Heart left ventricle (tissue), 16 donors: ENCODE results near the gene LRRTM1. TPM values are rescaled to one million over a fixed set of nuclear protein-coding genes. Genes with fewer than 3 reads are reported as not detected.

Source experiments
- ATAC-seq, 4 donors: fragments of 200-7000 bp; cut with Tn5 transposase; one replicate each; pipeline ENCODE4 v1.9.1; 2020 to 2022; ENCODE audit warnings: moderate library complexity in 4 of 4, mild to moderate bottlenecking in 3 of 4, moderate number of reproducible peaks in 1 of 4
- DNase-seq, 5 donors: peaks; one replicate each; pipeline ENCODE4 v3.0.0-alpha.2; 2020
- H3K27ac ChIP-seq, 12 donors: fragments of 200-600 bp; sonication (generic) in 4 of 12; one replicate each; pipeline versions ENCODE4 v1.5.0 to v1.8.0; 2016 to 2022; ENCODE audit warnings: mild to moderate bottlenecking in 2 of 12
- H3K27me3 ChIP-seq, 9 donors: fragments of 200-600 bp; sonication (generic) in 2 of 9; one replicate each; pipeline versions ENCODE4 v1.5.1 to v1.8.0; 2016 to 2022; ENCODE audit warnings: mild to moderate bottlenecking in 3 of 9
- H3K36me3 ChIP-seq, 9 donors: fragments of 200-600 bp; sonication (generic) in 2 of 9; one replicate each; pipeline versions ENCODE4 v1.5.0 to v1.8.0; 2018 to 2022; ENCODE audit warnings: mild to moderate bottlenecking in 2 of 9
- H3K4me1 ChIP-seq, 12 donors: fragments of 200-600 bp; sonication (generic) in 4 of 12; one replicate each; pipeline versions ENCODE4 v1.5.0 to v1.8.0; 2016 to 2022; ENCODE audit warnings: mild to moderate bottlenecking in 3 of 12
- H3K4me3 ChIP-seq, 12 donors: fragments of 200-600 bp; sonication (generic) in 4 of 12; one replicate each; pipeline versions ENCODE4 v1.5.0 to v1.8.0; 2017 to 2022; ENCODE audit warnings: mild to moderate bottlenecking in 9 of 12, moderate library complexity in 4 of 12
- H3K9me3 ChIP-seq, 12 donors: fragments of 200-600 bp; sonication (generic) in 4 of 12; one replicate each; pipeline versions ENCODE4 v1.5.0 to v1.8.0; 2016 to 2022; ENCODE audit warnings: mild to moderate bottlenecking in 1 of 12
- CTCF ChIP-seq, 12 donors: fragments of 200-600 bp; sonication (generic) in 4 of 12; IDR thresholded peaks; one replicate each; pipeline versions ENCODE4 v1.5.0 to v1.8.0; 2018 to 2022; ENCODE audit warnings: antibody characterized with exemption in 12 of 12, mild to moderate bottlenecking in 5 of 12
- POLR2A ChIP-seq, 2 donors: fragments of 450-650 bp; IDR thresholded peaks; one replicate each; pipeline ENCODE4 v1.6.1; 2017; ENCODE audit warnings: antibody characterized with exemption in 2 of 2, mild to moderate bottlenecking in 2 of 2, moderate library complexity in 2 of 2
- WGBS, 4 donors: extraction: QIAGEN DNeasy Blood & Tissue Kit in 2 of 4; methylation state at CpG; one replicate each; pipeline versions ENCODE4 v1.1.5 to v1.1.7; 2013 to 2018; 5-methylcytosine and 5-hydroxymethylcytosine counted together
- intact Hi-C, 10 donors: fragments of 100-400 bp; cut with DNase I; formaldehyde crosslinking; loops; one replicate each; pipeline versions ENCODE4 v1.11.1 to v1.14.2; 2022
- polyA plus RNA-seq, 2 donors: library from polyadenylated mRNA; stranded (reverse); fragments of 200-250 nt; gene quantifications; one replicate each; pipeline ENCODE4 v1.2.3, GENCODE V29; 2013
- total RNA-seq, 9 donors: library from RNA; depleted of rRNA in 2 of 9; stranded (reverse); fragments of >200 nt in 2 of 9; fragmentation: NEBNext Ultra II Directional in 3 of 9; extraction: Animal tissue kit (Norgen Biotek cat#: 25700) in 3 of 9; gene quantifications; one replicate each; pipeline versions ENCODE4 v1.1.0 to v1.2.4, GENCODE V29; 2016 to 2023
- donor health status: ischemic (EF 13 %, LVEDD 7.1; RV severe dilation, severe dysfunction).
- donor health status: healthy with polysubstance abuse.
- donor health status: DM: no; HTN: yes; CAD: no.
- donor health status: DM: no; HTN: no; CAD: no.
- donor health status: ischemic (EF 25% LVEDD 6.9; RV normal size, moderate dysfunction).
- donor health status: ischemic (EF 25% LVEDD 5.7; RV mildly dilated, moderate dysfunction).
- donor health status: healthy.
- donor health status: DM: yes; HTN: yes; CAD: no.
- donor health status: ischemic (EF 35%, LVEDD 5.7; RV mildly dilated, moderate dysfunction).
- donor health status: nonischemic (EF 11% LVEDD 7.7; RV severe dilation, severe dysfunction).
- donor health status: DM: yes; HTN: yes; CAD: no.
- donor health status: PGD.
- donor health status: ischemic (EF 29% LVEDD 5.4; RV normal size, mild dysfunction).
- donor health status: nonischemic (EF 23%, LVEDD 6.1; RV moderate dilation, normal function).

The LRRTM1 gene
- total and polyA plus RNA-seq, 11 donors, result 0.09 to 0.93 (median 0.23) TPM; not detected in 3

- Histone ChIP-seq H3K9me3 (no peaks in the 10 kb centered on the region), H3K4me1 (peaks cover 0 to 5% (median 0%) of the 10 kb centered on the region in 12 donors), H3K4me3 (no peak overlapping the region), H3K27ac (no peak overlapping the region), H3K36me3 (no peaks in the 10 kb centered on the region), H3K27me3 (peaks cover 0 to 13% (median 3%) of the 10 kb centered on the region in 9 donors)
- no peak for DNase-seq
- 89 to 93% (median 90%) methylated on average over 1 of the region's 1 CpG for WGBS, 4 donors
- intact Hi-C loops, result loop anchor here in 8 of 10 donors (1.0 to 10.0 kb wide), 6 partner anchors 100 to 252 kb away; no protein-coding TSS in a partner anchor
- no peak for ATAC-seq
- TF ChIP-seq POLR2A (IDR thresholded peaks at IDR 0.05) (no peak), CTCF (IDR thresholded peaks at IDR 0.05) (no peak)
Measured at GRCh38 chr2:80326861-80327260, 22.3 kb upstream of the LRRTM1 start.

GRCh38 chr2:80326214-80326613 lies 21.7 kb upstream of the LRRTM1 start:
- peak in 3 of 4 donors; percentile 50 to 60 (median 50) for ATAC-seq
- H3K36me3 ChIP-seq, result no peaks in the 10 kb centered on the region

GRCh38 chr2:80324525-80324924 lies 20.0 kb upstream of the LRRTM1 start:
- Histone ChIP-seq H3K4me1 (peaks cover 0 to 11% (median 1%) of the 10 kb centered on the region in 12 donors), H3K27me3 (peaks cover 0 to 23% (median 7%) of the 10 kb centered on the region in 9 donors), H3K27ac (no peak overlapping the region), H3K9me3 (no peaks in the 10 kb centered on the region), H3K36me3 (no peaks in the 10 kb centered on the region), H3K4me3 (no peak overlapping the region)
- DNase-seq (no peak), ATAC-seq (no peak)
- TF ChIP-seq POLR2A (IDR thresholded peaks at IDR 0.05), result no peak
- TF ChIP-seq CTCF (IDR thresholded peaks at IDR 0.05), result no peak
- WGBS, 4 donors, result 85 to 91% (median 87%) methylated on average over 3 of the region's 3 CpGs
- intact Hi-C loops, result loop anchor here in 2 of 10 donors (2.0 to 10.0 kb wide), 2 partner anchors 176 to 250 kb away; no protein-coding TSS in a partner anchor

More at GRCh38 chr2:80326214-80326613, 21.7 kb upstream of the LRRTM1 start:
- peak in 11 of 12 donors; percentile 47 to 70 (median 61) for TF ChIP-seq CTCF (IDR thresholded peaks at IDR 0.05)
- no peak for TF ChIP-seq POLR2A (IDR thresholded peaks at IDR 0.05)
- Histone ChIP-seq H3K4me1 (peaks cover 0 to 5% (median 0%) of the 10 kb centered on the region in 12 donors), H3K4me3 (no peak overlapping the region), H3K27me3 (peaks cover 0 to 19% (median 7%) of the 10 kb centered on the region in 9 donors), H3K9me3 (no peaks in the 10 kb centered on the region), H3K27ac (no peak overlapping the region)
- DNase-seq, result peak in 1 of 5 donors; percentile 37
- intact Hi-C loops, result loop anchor here in 8 of 10 donors (1.0 to 10.0 kb wide), 6 partner anchors 101 to 251 kb away; no protein-coding TSS in a partner anchor

GRCh38 chr2:80323610-80324009 lies 19.1 kb upstream of the LRRTM1 start:
- Histone ChIP-seq H3K27me3 (peaks cover 0 to 23% (median 7%) of the 10 kb centered on the region in 9 donors), H3K4me3 (no peak overlapping the region), H3K9me3 (no peaks in the 10 kb centered on the region), H3K4me1 (peaks cover 0 to 12% (median 1%) of the 10 kb centered on the region in 12 donors), H3K27ac (no peak overlapping the region), H3K36me3 (no peaks in the 10 kb centered on the region)
- intact Hi-C loops, result loop anchor here in 2 of 10 donors (2.0 to 10.0 kb wide), 2 partner anchors 177 to 249 kb away; no protein-coding TSS in a partner anchor
- ATAC-seq, result no peak
- TF ChIP-seq CTCF (IDR thresholded peaks at IDR 0.05) (no peak), POLR2A (IDR thresholded peaks at IDR 0.05) (no peak)
- no peak for DNase-seq
- 71 to 81% (median 76%) methylated on average over 1 of the region's 1 CpG for WGBS, 4 donors
